K562 (cell line): ENCODE data around the gene LPAR5. TPM values are rescaled to one million over a fixed set of nuclear protein-coding genes. Genes with fewer than 3 reads are reported as not detected.
A peak's percentile ranks its signal among the peaks of the same experiment; 100 is the strongest.

Source experiments
- GATA2 ChIP-seq: sonication (generic); formaldehyde crosslinking; IDR thresholded peaks from 2 replicates; pipeline ENCODE4 v1.4.0; 2020; ENCODE audit warnings: mild to moderate bottlenecking, missing genetic modification reagents
- MTA3 ChIP-seq: fragments of 450-650 bp; formaldehyde crosslinking; IDR thresholded peaks from 2 replicates; pipeline ENCODE4 v1.6.1; 2017; ENCODE audit warnings: mild to moderate bottlenecking, borderline replicate concordance
- MYC ChIP-seq, 2 experiments: fragments of 250-450 bp in 1 of 2; sonication (Bioruptor Pico) in 1 of 2; IDR thresholded peaks; 2 replicates each; pipeline versions ENCODE4 v1.5.1 to v1.6.1; 2012 to 2021; ENCODE audit warnings: low read depth in 2 of 2, borderline replicate concordance in 1 of 2, improper control_type of control experiment in 1 of 2, low read length in 1 of 2, mild to moderate bottlenecking in 1 of 2, moderate library complexity in 1 of 2
- MYNN ChIP-seq, 2 experiments: sonication (generic); formaldehyde crosslinking in 1 of 2; IDR thresholded peaks; 2 replicates each; pipeline versions ENCODE4 v1.5.0 to v1.6.1; 2016 to 2020; ENCODE audit warnings: antibody characterized with exemption in 1 of 2, missing genetic modification reagents in 1 of 2
- TAL1 ChIP-seq: fragments of 450-650 bp; IDR thresholded peaks from 2 replicates; pipeline ENCODE4 v1.6.1; 2016; ENCODE audit warnings: mild to moderate bottlenecking
- TCF3 ChIP-seq: sonication (generic); formaldehyde crosslinking; IDR thresholded peaks from 2 replicates; pipeline ENCODE4 v1.4.0; 2020; ENCODE audit warnings: mild to moderate bottlenecking, missing genetic modification reagents
- ZNF3 ChIP-seq: fragments of 250-450 bp; sonication (Bioruptor Pico); IDR thresholded peaks from 2 replicates; pipeline ENCODE4 v1.5.0; 2021; ENCODE audit warnings: mild to moderate bottlenecking, moderate library complexity
- ZNF586 ChIP-seq: fragments of 450-650 bp; formaldehyde crosslinking; conservative IDR thresholded peaks from 2 replicates; pipeline ENCODE4 v1.4.0; 2020; ENCODE audit warnings: mild to moderate bottlenecking, moderate library complexity
- polyA plus RNA-seq, 8 experiments: library from polyadenylated mRNA; depleted of rRNA in 4 of 8; stranded (reverse) in 5 of 8; unstranded in 3 of 8; fragments of >200 nt; fragmentation: Nextera tagmentation in 2 of 8; fragmentation: Illumina TruSeq in 1 of 8; extraction: Ambion mirVana in 2 of 8; extraction: Trizol in 1 of 8; gene quantifications; 2 replicates each; pipeline versions ENCODE4 v1.2.1 to v1.2.3, GENCODE V29; 2011 to 2014; ENCODE audit warnings: inconsistent platforms in 1 of 8, missing spikeins in 1 of 8
- total RNA-seq, 7 experiments: library from RNA; depleted of rRNA in 6 of 7; stranded (reverse); fragments of >200 nt in 6 of 7; fragmentation: Illumina TruSeq in 2 of 7; extraction: Trizol in 2 of 7; gene quantifications; 2 replicates each; pipeline versions ENCODE4 v1.2.1 to v1.2.3, GENCODE V29; 2011 to 2021; ENCODE audit warnings: low replicate concordance in 1 of 7
- TF ChIP-seq, protein P1 (sequence below): sonication (generic); formaldehyde crosslinking; IDR thresholded peaks from 2 replicates; pipeline ENCODE4 v1.8.0; 2023; ENCODE audit warnings: missing genetic modification reagents, mild to moderate bottlenecking, borderline replicate concordance
- TF ChIP-seq, protein P2 (sequence below): fragments of 450-650 bp; IDR thresholded peaks from 2 replicates; pipeline ENCODE4 v1.6.1; 2017; ENCODE audit warnings: antibody characterized with exemption, mild to moderate bottlenecking
- TF ChIP-seq, protein P3 (sequence below): fragments of 450-650 bp; formaldehyde crosslinking; IDR thresholded peaks from 2 replicates; pipeline ENCODE4 v1.4.0; 2020; ENCODE audit warnings: mild to moderate bottlenecking

The LPAR5 gene
- total and polyA plus RNA-seq, 9 of the 15 experiments (the other 6 are each of a cell fraction or from before 2014, with no cell fraction given), result 1.3 to 11.7 (median 3.6) TPM

DNA sequence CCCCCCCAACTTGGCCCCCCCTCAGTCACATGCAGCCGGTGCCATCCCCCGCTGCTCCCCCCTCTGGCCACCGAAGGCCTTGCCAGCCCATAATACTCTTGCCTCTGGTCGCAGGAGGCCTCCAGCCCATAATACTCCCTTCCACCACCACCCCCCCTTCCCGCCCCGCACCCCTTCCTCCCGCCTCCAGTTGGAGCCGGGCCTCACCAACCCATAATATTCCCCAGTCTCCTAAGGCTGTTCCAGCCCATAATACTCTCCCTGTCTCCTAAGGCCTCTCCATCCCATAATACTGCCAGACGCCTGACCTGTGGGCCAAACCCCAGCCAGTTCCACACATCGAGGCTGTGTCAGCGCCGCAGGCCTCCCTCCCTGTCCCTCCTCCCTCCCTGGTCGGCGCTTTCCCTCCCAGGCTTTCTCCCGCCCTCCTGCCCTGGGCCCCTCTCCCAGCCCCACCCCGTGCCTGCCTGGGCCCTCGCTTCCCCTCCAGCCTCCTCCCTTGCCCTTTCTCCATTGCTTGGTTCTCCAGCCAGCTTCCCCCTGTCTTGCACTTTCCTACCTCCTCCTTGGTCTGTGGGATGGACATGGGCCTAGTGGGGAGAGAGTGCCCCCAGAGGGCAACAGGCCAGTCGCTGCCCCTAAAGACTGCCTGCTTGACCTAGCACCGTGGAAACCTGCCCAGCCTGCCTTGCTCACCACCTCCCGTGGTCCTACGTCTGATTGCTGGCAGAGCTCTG lies 21.8 kb downstream of the LPAR5 start (continued):
- TF ChIP-seq, protein P1, sequence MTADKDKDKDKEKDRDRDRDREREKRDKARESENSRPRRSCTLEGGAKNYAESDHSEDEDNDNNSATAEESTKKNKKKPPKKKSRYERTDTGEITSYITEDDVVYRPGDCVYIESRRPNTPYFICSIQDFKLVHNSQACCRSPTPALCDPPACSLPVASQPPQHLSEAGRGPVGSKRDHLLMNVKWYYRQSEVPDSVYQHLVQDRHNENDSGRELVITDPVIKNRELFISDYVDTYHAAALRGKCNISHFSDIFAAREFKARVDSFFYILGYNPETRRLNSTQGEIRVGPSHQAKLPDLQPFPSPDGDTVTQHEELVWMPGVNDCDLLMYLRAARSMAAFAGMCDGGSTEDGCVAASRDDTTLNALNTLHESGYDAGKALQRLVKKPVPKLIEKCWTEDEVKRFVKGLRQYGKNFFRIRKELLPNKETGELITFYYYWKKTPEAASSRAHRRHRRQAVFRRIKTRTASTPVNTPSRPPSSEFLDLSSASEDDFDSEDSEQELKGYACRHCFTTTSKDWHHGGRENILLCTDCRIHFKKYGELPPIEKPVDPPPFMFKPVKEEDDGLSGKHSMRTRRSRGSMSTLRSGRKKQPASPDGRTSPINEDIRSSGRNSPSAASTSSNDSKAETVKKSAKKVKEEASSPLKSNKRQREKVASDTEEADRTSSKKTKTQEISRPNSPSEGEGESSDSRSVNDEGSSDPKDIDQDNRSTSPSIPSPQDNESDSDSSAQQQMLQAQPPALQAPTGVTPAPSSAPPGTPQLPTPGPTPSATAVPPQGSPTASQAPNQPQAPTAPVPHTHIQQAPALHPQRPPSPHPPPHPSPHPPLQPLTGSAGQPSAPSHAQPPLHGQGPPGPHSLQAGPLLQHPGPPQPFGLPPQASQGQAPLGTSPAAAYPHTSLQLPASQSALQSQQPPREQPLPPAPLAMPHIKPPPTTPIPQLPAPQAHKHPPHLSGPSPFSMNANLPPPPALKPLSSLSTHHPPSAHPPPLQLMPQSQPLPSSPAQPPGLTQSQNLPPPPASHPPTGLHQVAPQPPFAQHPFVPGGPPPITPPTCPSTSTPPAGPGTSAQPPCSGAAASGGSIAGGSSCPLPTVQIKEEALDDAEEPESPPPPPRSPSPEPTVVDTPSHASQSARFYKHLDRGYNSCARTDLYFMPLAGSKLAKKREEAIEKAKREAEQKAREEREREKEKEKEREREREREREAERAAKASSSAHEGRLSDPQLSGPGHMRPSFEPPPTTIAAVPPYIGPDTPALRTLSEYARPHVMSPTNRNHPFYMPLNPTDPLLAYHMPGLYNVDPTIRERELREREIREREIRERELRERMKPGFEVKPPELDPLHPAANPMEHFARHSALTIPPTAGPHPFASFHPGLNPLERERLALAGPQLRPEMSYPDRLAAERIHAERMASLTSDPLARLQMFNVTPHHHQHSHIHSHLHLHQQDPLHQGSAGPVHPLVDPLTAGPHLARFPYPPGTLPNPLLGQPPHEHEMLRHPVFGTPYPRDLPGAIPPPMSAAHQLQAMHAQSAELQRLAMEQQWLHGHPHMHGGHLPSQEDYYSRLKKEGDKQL (CRISPR knock-in tag), result no peak
- TF ChIP-seq, protein P2, sequence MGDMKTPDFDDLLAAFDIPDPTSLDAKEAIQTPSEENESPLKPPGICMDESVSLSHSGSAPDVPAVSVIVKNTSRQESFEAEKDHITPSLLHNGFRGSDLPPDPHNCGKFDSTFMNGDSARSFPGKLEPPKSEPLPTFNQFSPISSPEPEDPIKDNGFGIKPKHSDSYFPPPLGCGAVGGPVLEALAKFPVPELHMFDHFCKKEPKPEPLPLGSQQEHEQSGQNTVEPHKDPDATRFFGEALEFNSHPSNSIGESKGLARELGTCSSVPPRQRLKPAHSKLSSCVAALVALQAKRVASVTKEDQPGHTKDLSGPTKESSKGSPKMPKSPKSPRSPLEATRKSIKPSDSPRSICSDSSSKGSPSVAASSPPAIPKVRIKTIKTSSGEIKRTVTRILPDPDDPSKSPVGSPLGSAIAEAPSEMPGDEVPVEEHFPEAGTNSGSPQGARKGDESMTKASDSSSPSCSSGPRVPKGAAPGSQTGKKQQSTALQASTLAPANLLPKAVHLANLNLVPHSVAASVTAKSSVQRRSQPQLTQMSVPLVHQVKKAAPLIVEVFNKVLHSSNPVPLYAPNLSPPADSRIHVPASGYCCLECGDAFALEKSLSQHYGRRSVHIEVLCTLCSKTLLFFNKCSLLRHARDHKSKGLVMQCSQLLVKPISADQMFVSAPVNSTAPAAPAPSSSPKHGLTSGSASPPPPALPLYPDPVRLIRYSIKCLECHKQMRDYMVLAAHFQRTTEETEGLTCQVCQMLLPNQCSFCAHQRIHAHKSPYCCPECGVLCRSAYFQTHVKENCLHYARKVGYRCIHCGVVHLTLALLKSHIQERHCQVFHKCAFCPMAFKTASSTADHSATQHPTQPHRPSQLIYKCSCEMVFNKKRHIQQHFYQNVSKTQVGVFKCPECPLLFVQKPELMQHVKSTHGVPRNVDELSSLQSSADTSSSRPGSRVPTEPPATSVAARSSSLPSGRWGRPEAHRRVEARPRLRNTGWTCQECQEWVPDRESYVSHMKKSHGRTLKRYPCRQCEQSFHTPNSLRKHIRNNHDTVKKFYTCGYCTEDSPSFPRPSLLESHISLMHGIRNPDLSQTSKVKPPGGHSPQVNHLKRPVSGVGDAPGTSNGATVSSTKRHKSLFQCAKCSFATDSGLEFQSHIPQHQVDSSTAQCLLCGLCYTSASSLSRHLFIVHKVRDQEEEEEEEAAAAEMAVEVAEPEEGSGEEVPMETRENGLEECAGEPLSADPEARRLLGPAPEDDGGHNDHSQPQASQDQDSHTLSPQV, result peak; percentile 86
- TF ChIP-seq TAL1, result no peak
- no peak for TF ChIP-seq GATA2 (CRISPR knock-in tag)
- no peak for TF ChIP-seq ZNF3 (CRISPR knock-in tag)
- TF ChIP-seq, protein P3, sequence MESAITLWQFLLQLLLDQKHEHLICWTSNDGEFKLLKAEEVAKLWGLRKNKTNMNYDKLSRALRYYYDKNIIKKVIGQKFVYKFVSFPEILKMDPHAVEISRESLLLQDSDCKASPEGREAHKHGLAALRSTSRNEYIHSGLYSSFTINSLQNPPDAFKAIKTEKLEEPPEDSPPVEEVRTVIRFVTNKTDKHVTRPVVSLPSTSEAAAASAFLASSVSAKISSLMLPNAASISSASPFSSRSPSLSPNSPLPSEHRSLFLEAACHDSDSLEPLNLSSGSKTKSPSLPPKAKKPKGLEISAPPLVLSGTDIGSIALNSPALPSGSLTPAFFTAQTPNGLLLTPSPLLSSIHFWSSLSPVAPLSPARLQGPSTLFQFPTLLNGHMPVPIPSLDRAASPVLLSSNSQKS (CRISPR knock-in tag), result no peak
- TF ChIP-seq ZNF586 (CRISPR knock-in tag), result no peak
- 0 out of 2 replicates have a peak, but pooled peaks have one; percentile 51 for TF ChIP-seq MTA3
- TF ChIP-seq TCF3 (CRISPR knock-in tag), result no peak
- TF ChIP-seq MYNN (IDR thresholded peaks at IDR 0.05), result 0 out of 2 replicates have a peak, but pooled peaks have one; percentile 15
- no peak for TF ChIP-seq MYNN (CRISPR knock-in tag; IDR thresholded peaks at IDR 0.05)
- TF ChIP-seq MYC (IDR thresholded peaks at IDR 0.05; ENCODE audit: low read depth, low read length), result peak; percentile 56; the same call in 1 of the 2 replicates
- no peak for TF ChIP-seq MYC (CRISPR knock-in tag; IDR thresholded peaks at IDR 0.05; ENCODE audit: borderline replicate concordance, low read depth)
